ENCODE results near the gene TUBAL3.

TUBAL3 gene
- total RNA-seq: 0 reads per million in 2 experiments

DNA sequence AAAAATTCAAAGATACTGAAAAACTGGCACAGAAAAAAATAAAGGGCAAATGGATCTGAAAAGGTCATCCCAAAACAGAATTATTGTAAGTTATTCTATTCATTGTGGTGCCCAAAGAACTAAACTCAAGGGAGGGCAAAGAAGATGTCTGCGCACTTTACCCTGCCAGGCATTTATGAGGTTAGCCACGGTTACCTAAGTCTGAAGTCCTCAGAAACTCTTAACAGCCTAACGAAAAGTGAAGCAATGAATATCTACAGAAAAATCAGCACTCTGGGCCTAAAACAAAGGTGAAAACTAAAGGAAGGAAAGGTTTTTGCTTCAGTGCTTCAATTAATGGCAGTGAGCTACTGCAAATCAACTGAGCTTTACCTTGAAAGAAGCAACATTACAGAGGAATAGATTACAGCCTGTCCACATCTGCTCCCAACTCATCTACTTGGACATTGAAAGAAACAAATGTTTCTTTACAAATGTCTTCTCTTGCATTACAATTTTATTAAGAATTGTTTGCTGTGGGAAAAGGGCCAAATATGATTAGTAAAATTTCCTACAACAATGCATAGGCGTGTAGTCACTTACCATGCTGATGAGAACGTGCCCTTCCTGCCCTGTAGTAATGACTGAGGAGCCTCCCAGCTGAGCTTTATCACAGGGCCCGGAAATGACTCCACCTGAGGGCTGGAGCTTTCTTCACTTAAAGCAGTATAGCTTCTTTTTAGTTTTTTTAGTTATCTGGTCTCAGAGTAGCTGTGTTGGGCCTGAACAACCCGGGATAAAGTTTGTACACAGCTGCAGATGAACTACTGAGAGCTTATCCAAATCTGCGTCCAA lies at the start of gene TUBAL3:
TUBAL3 (minus strand) TSS at position 621 of the 834 bp plus-strand sequence; CDS start at position 585, 36 bp downstream.
- DNase-seq (ENCODE audit: low read depth): no peak

DNA sequence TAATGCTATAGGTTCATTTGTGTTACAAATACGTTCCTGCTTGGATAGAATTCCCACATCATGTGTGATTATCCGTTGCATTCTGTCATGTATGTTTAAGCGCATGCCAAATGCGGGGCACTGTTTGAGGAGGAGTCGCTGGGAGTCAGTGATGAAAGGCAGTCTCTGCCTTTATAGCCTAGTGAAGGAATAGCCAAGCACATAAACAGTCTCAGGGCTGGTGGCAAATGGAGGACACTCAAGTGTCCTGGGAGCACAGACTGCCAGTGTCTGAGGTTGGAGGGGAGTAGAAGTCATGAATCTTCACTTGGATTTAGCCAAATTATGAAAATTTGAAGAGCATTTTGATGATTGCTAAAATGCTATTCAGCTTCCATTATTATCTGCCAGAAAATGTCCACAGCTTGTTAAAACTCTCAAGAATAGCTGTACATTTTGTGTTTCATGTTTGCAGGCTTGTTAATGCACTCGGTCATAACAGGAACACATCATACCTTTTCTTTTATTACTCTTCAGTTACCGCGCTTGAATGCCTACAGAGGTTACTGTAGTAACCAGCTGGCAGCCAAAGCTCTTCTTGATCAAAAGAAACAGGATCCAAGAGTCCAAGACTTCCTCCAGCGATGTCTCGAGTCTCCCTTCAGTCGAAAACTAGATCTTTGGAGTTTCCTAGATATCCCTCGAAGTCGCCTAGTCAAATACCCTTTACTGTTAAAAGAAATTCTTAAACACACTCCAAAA lies 49.3 kb upstream of the TUBAL3 start:
- no peak for DNase-seq (ENCODE audit: low read depth)

DNA sequence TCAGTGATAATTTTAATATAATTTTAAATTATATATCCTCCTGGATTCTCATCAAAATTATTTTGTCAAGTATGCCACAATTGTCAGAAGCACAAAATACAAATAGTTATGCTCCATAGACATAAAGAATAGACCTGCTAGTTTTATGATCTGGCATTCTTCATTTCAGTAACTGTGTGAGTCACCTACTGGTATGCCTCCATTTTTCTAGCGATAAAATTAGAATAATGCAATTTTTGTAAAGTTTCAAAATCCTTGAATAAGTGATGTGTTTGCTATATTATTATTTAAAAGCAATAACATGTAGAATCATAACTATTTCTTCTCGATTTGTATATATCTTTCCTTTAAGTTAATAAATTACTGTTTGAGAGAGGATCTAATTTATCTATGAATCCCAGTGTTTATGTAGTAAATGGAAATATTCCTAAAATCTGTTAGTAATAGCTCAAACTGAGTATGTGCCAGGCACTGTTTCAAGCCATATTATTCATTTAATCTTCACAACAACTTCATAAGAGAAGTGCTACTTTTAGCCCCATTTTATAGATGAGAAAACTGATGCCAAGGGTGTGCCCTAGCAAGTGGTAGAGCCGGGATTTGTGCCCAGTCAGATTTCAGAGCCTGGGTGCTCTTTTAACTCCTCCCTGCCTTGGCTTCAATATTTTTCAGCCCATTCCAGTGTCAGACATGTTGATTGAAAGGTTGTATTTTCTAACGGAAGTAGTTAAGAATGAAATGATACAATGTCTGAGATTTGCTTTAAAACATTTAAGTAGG lies 46.2 kb upstream of the TUBAL3 start:
- no peak for DNase-seq (ENCODE audit: low read depth)

- no peak for DNase-seq (ENCODE audit: low read depth)
Observed at GRCh38 chr10:5449823-5450222, 45.2 kb upstream of the TUBAL3 start.

GRCh38 chr10:5449227-5449626 lies 44.6 kb upstream of the TUBAL3 start:
- DNase-seq (ENCODE audit: low read depth): no peak

DNA sequence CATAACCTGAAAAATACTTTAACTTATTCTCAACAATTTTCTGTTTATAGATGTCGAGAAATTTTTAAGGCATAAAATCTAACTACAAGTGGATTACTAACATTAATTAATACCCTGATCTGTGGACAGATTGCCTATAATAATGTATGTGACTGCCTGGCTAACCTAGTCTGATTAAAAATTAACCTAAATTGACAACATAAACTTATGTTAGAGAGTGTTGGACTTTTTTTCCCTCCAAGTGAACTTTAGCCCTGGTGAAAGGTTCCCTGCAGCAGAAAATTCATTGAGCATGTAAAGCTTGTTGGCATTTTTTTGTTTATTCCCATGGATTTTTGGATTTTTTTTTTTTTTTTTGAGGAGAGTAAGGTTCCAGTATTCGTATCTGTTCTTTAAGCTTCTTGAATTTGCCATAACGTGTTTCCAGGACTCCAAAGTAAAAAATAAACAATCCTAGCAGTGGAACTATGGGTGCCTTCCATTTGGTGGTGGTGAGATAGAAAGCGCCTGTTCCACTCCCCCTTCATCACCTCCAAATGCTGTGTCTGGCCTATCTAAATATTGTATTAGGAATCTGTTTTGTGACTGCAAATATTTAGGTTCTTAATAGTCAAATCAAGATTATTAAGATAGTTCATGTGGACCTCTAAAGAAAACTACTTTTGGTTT lies 43.8 kb upstream of the TUBAL3 start:
- DNase-seq (ENCODE audit: low read depth): no peak

DNA sequence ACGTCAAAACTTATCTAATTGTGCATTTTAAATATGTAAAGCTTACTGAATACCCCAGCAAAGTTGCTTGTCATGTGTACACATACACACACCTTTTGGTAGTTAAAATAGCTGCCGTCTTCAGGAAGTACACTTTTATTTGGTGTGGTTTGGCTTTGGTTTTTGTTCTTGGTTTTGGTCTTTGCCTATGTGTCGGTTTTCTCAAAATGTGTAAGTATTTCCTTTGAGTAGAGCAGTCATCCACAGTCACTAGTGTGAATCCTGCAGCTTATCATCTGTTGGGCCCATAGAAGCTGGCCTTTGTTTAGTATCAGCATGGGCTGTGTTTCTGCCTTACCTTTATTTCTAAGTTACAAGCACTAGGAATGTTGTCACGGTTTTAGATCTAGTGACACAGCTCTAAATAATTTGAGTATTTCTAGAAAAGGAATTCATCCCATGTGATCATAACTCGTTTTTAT lies 43.0 kb upstream of the TUBAL3 start:
- DNase-seq (ENCODE audit: low read depth): no peak

- DNase-seq (ENCODE audit: low read depth): no peak
Observed at GRCh38 chr10:5447056-5447455, 42.4 kb upstream of the TUBAL3 start.

GRCh38 chr10:5446390-5446926 lies 41.8 kb upstream of the TUBAL3 start:
- peak; percentile 28 for DNase-seq (ENCODE audit: low read depth)

DNA sequence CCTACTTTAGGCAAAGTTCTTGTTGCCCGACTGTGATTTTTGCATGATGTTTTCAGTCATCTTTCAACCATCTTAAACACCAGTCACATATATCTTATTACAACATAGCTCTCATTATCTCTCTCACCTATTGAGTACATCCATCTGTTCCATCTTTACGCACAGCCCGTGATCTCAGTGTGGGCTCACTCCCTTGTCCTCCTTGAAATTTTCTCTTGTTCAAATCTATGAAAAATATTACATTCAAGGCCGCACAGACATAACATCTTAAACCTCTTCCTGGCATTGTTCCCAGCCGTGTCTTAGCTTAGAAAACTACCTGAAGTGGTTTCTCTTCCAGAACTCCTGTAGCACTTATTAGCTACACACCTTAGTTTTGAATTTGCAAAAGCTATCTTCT lies 40.4 kb upstream of the TUBAL3 start:
- DNase-seq (ENCODE audit: low read depth): no peak

- no peak for DNase-seq (ENCODE audit: low read depth)
Observed at GRCh38 chr10:5443429-5443828, 38.8 kb upstream of the TUBAL3 start.

DNA sequence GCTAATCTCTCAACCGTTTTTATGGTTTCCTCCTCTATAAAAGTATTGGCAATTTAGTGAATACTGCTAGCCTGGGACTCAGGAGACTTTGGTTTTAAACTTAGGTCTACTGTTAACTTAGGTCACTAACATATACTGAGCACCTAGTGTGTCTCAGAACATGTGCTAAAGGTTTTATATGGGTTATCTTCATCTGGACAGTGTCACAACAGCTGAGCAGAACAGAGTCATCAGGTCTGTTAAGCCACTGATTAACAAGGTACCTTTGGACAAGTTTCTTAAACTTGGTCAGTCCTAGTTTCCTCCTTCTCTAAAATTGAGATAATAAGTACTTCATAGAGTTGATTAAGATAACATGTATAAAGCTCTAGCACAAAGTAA lies 38.4 kb upstream of the TUBAL3 start:
- DNase-seq (ENCODE audit: low read depth): no peak

DNA sequence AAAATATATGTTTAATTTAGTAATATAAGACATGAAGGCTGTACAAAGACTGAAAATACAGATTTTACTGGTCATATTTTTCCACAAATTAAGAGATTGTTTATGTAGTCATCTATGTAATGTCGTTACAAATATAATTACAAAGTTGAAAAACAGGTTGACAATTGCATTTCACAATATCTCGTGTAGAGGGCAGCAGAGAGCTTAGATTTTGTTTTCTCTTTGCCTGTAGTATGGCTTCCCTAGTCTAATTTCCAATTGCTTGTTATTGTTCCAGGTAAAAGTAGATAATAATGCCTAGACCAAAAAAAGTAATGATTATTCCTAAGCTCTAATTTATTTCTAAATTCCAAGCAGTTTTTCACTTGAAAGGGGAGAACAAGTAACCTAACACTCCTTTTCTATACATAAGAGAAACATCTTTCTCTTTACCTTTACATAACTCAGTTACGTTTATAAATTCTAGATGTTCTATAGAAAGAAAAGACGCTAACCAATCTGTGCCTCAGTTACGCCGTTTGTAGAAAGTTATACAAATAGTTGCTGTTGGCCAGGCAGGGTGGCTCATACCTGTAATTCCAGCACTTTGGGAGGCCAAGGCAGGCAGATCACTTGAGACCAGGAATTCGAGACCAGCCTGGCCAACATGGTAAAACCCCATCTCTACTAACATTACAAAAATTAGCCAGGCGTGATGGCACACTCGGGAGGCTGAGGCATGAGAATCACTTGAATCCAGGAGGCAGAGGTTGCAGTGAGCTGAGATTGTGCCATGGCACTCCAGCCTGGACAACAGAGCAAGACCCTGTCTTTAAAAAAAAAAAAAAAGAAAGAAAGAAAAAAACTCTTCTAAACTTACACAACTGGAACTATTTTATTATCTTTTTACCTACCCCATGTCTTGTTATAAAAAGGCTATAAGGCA lies 37.7 kb upstream of the TUBAL3 start:
- DNase-seq (ENCODE audit: low read depth): peak; percentile 5

DNA sequence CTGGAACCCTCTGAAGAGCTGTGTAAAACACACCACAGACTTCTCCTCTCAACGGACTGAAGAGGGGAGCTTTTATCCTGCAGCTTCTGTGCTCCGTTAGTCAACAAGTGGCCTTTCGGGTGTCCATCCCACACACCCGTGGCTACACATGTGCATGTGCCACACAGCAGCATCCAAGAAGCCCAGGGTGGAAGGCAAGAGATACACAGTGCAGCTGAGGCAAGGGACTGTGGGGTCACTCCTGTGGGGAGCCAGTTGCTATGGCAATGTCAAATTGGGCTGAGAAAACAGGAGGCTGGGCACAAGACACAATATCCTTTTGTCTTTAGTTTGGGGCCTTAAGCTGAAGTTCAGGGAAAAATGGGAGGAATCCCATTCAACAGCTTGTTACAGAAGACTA lies 36.5 kb upstream of the TUBAL3 start:
- no peak for DNase-seq (ENCODE audit: low read depth)

GRCh38 chr10:5440206-5440605 lies 35.6 kb upstream of the TUBAL3 start:
- no peak for DNase-seq (ENCODE audit: low read depth)

- DNase-seq (ENCODE audit: low read depth): no peak
Observed at GRCh38 chr10:5435328-5435727, 30.7 kb upstream of the TUBAL3 start.

GRCh38 chr10:5434017-5434753 lies 29.6 kb upstream of the TUBAL3 start:
- DNase-seq (ENCODE audit: low read depth): no peak

GRCh38 chr10:5433182-5433581 lies 28.6 kb upstream of the TUBAL3 start:
- no peak for DNase-seq (ENCODE audit: low read depth)

DNA sequence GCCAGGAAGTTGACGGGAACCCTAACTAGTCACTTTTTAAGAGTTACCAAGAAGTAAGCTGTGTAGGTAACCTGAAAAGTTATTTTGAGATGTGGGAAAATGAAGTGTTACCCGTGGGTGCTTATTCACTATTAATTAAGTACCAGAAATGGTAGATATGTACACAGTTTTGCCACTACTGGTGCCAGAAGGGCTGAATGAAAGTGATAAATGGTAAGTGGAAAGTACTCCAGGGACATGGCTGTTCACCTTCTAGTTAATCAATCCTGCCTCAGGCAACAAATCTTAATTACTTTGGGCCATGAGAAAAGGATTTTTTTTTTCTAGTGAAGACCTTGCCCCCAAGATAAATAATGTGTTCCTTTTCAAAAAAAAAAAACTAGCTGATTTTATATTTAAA lies 23.5 kb upstream of the TUBAL3 start:
- no peak for DNase-seq (ENCODE audit: low read depth)

- no peak for DNase-seq (ENCODE audit: low read depth)
Observed at GRCh38 chr10:5424751-5425150, 20.1 kb upstream of the TUBAL3 start.
